ENCODE measurements around the gene RBCK1. TPM values are rescaled to one million over a fixed set of nuclear protein-coding genes. Genes with fewer than 3 reads are reported as not detected.

Gene RBCK1
- total and polyA plus RNA-seq, 2 of the 4 experiments (the other 2 are of a cell fraction) = 29.9 to 84.2 TPM

GRCh38 chr20:366719-367485, 41.2 kb upstream of the RBCK1 start:
- Histone ChIP-seq H2BK5ac (ENCODE audit: low read depth, low read length, poor library complexity, severe bottlenecking) (no peak overlapping the region), H2AK5ac (ENCODE audit: low read depth, low read length) (no peak overlapping the region), H3K27me3 (ENCODE audit: control insufficient read depth, insufficient read depth, low read length) (no peaks in the 10 kb centered on the region), H3K9me3 (ENCODE audit: control insufficient read depth, insufficient read depth, low read length) (no peaks in the 10 kb centered on the region), H3K9ac (ENCODE audit: low read depth, low read length) (no peak overlapping the region), H4K91ac (ENCODE audit: insufficient read depth, low read depth, low read length) (peak overlapping the region; percentile 15; the same call in 1 of the 2 replicates), H4K5ac (ENCODE audit: low read depth, low read length) (no peak overlapping the region), H3K4me2 (ENCODE audit: low read depth, low read length) (no peak overlapping the region), H3K14ac (replicated peaks; ENCODE audit: low read depth, low read length) (no peak overlapping the region), H3K79me1 (ENCODE audit: low read depth in 1 of 2, low read length in 2 of 2) (no peaks in the 10 kb centered on the region; a peak in 1 of 4 replicates), H4K8ac (ENCODE audit: low read depth in 2 of 2, low read length in 2 of 2) (no peak overlapping the region), H2BK15ac (ENCODE audit: low read depth, low read length) (no peak overlapping the region), H2BK20ac (ENCODE audit: low read depth, low read length) (peak overlapping the region; percentile 61; the same call in 1 of the 2 replicates), H3K23ac (ENCODE audit: low read depth, low read length) (no peak overlapping the region), H2BK120ac (ENCODE audit: low read depth, low read length) (0 out of 2 replicates have a peak overlapping the region, but pooled peaks have one; percentile 11), H3K4ac (ENCODE audit: low read depth, low read length) (0 out of 2 replicates have a peak overlapping the region, but pooled peaks have one; percentile 7), H3K9me1 (ENCODE audit: insufficient read depth, low read length) (peaks cover 23% of the 10 kb centered on the region), H3K56ac (ENCODE audit: extremely low read depth, insufficient read depth, low read length) (no peak overlapping the region), H3K4me3 (ENCODE audit: insufficient read depth, low read depth, low read length) (no peak overlapping the region), H3K18ac (ENCODE audit: low read depth, low read length) (no peak overlapping the region), H3K36me3 (ENCODE audit: control insufficient read depth, insufficient read depth, low read length) (no peaks in the 10 kb centered on the region), H3K27ac (ENCODE audit: insufficient read depth, low read length) (no peak overlapping the region), H2AK9ac (replicated peaks; ENCODE audit: low read depth, low read length, poor library complexity) (no peak overlapping the region), H3K4me1 (ENCODE audit: control insufficient read depth, insufficient read depth, low read length) (peaks cover 20% of the 10 kb centered on the region), H4K20me1 (ENCODE audit: insufficient read depth, low read length) (no peaks in the 10 kb centered on the region), H2AFZ (replicated peaks; ENCODE audit: low read length, poor library complexity) (no peak overlapping the region)
- POLR2A ChIA-PET (ENCODE audit: unreplicated experiment) = no interaction called here
- dilution Hi-C loops (cut with HindIII; ENCODE audit: low sequenced_read_pairs, unreplicated experiment) (no loop called here), in situ Hi-C loops (cut with MboI; ENCODE audit: low sequenced_read_pairs) (no loop called here), intact Hi-C loops (cut with micrococcal nuclease) (no loop called here)
- DNase-seq (no peak), ATAC-seq (ENCODE audit: low read depth) (no peak)
- BruUV-seq (replicated peaks) = no TSS peak
- CTCF ChIA-PET = interaction anchor here (0.8 kb wide), 1 partner anchor 12 kb away, joined by 3 read pairs; no protein-coding TSS in a partner anchor
- TF ChIP-seq SMC3 (IDR thresholded peaks at IDR 0.05; ENCODE audit: low read depth, low read length) (no peak), MAFK (IDR thresholded peaks at IDR 0.05; ENCODE audit: low read depth, low read length) (no peak), BHLHE40 (IDR thresholded peaks at IDR 0.05; ENCODE audit: low read depth, low read length) (no peak), NFE2L2 (IDR thresholded peaks at IDR 0.05; ENCODE audit: low read depth, low read length) (no peak), CTCF (conservative IDR thresholded peaks at IDR 0.05; ENCODE audit: low read depth, low read length) (no peak), RCOR1 (IDR thresholded peaks at IDR 0.05; ENCODE audit: insufficient replicate concordance, low read length) (no peak), MAZ (IDR thresholded peaks at IDR 0.05; ENCODE audit: borderline replicate concordance, low read depth, low read length) (no peak), USF2 (IDR thresholded peaks at IDR 0.05; ENCODE audit: low read depth, low read length) (no peak), POLR2A (IDR thresholded peaks at IDR 0.05; ENCODE audit: low read depth, low read length) (no peak), RFX5 (IDR thresholded peaks at IDR 0.05; ENCODE audit: low read depth, low read length) (no peak), RAD21 (IDR thresholded peaks at IDR 0.05; ENCODE audit: low read length) (no peak), CHD1 (IDR thresholded peaks at IDR 0.05; ENCODE audit: low read depth, low read length) (no peak)
- no CpG with 5 or more reads among the region's 13 CpGs for WGBS, 2 experiments (ENCODE audit: extremely low coverage in 2 of 2, insufficient read length in 1 of 2)

All from IMR-90 (cell line).